ENCODE results near the gene PCSK1N.

PCSK1N gene

GRCh38 chrX:48794911-48795515 lies 40.4 kb downstream of the PCSK1N start:
- DNase-seq (ENCODE audit: insufficient read length) = no peak
- no peak for FAIRE-seq
- TF ChIP-seq POLR2AphosphoS5 (IDR thresholded peaks at IDR 0.05; ENCODE audit: low read depth, low read length) (no peak), TAF1 (IDR thresholded peaks at IDR 0.05; ENCODE audit: borderline replicate concordance, low read depth, low read length) (no peak), POLR2A (IDR thresholded peaks at IDR 0.05; ENCODE audit: low read depth, low read length) (no peak)

- TF ChIP-seq TAF1 (IDR thresholded peaks at IDR 0.05; ENCODE audit: borderline replicate concordance, low read depth, low read length) (no peak), POLR2AphosphoS5 (IDR thresholded peaks at IDR 0.05; ENCODE audit: low read depth, low read length) (no peak), POLR2A (IDR thresholded peaks at IDR 0.05; ENCODE audit: low read depth, low read length) (no peak)
- no peak for FAIRE-seq
- no peak for DNase-seq (ENCODE audit: insufficient read length)
Measured at GRCh38 chrX:48794340-48794910, 41.0 kb downstream of the PCSK1N start.

GRCh38 chrX:48793935-48794334 lies 41.5 kb downstream of the PCSK1N start:
- DNase-seq (ENCODE audit: insufficient read length) (no peak), FAIRE-seq (no peak)
- TF ChIP-seq TAF1 (IDR thresholded peaks at IDR 0.05; ENCODE audit: borderline replicate concordance, low read depth, low read length) (no peak), POLR2A (IDR thresholded peaks at IDR 0.05; ENCODE audit: low read depth, low read length) (no peak), POLR2AphosphoS5 (IDR thresholded peaks at IDR 0.05; ENCODE audit: low read depth, low read length) (no peak)

GRCh38 chrX:48792219-48792618 lies 43.2 kb downstream of the PCSK1N start:
- DNase-seq (ENCODE audit: insufficient read length) = no peak
- no peak for FAIRE-seq
- TF ChIP-seq POLR2A (IDR thresholded peaks at IDR 0.05; ENCODE audit: low read depth, low read length) = no peak
- no peak for TF ChIP-seq TAF1 (IDR thresholded peaks at IDR 0.05; ENCODE audit: borderline replicate concordance, low read depth, low read length)
- TF ChIP-seq POLR2AphosphoS5 (IDR thresholded peaks at IDR 0.05; ENCODE audit: low read depth, low read length) = no peak

GRCh38 chrX:48791063-48791820 lies 44.2 kb downstream of the PCSK1N start:
- TF ChIP-seq POLR2AphosphoS5 (IDR thresholded peaks at IDR 0.05; ENCODE audit: low read depth, low read length) = no peak
- no peak for TF ChIP-seq POLR2A (IDR thresholded peaks at IDR 0.05; ENCODE audit: low read depth, low read length)
- TF ChIP-seq TAF1 (IDR thresholded peaks at IDR 0.05; ENCODE audit: borderline replicate concordance, low read depth, low read length) = no peak
- FAIRE-seq = no peak
- DNase-seq (ENCODE audit: insufficient read length) = no peak

GRCh38 chrX:48790477-48790876 lies 44.9 kb downstream of the PCSK1N start:
- FAIRE-seq = no peak
- TF ChIP-seq TAF1 (IDR thresholded peaks at IDR 0.05; ENCODE audit: borderline replicate concordance, low read depth, low read length) (no peak), POLR2A (IDR thresholded peaks at IDR 0.05; ENCODE audit: low read depth, low read length) (no peak), POLR2AphosphoS5 (IDR thresholded peaks at IDR 0.05; ENCODE audit: low read depth, low read length) (no peak)
- no peak for DNase-seq (ENCODE audit: insufficient read length)

GRCh38 chrX:48789366-48790220 lies 45.8 kb downstream of the PCSK1N start:
- DNase-seq (ENCODE audit: insufficient read length) (no peak), FAIRE-seq (no peak)
- TF ChIP-seq POLR2AphosphoS5 (IDR thresholded peaks at IDR 0.05; ENCODE audit: low read depth, low read length) = no peak

GRCh38 chrX:48787505-48788443 lies 47.6 kb downstream of the PCSK1N start:
- FAIRE-seq = no peak
- no peak for DNase-seq (ENCODE audit: insufficient read length)
- TF ChIP-seq POLR2A (IDR thresholded peaks at IDR 0.05; ENCODE audit: low read depth, low read length) = no peak
- TF ChIP-seq TAF1 (IDR thresholded peaks at IDR 0.05; ENCODE audit: borderline replicate concordance, low read depth, low read length) = no peak
- no peak for TF ChIP-seq POLR2AphosphoS5 (IDR thresholded peaks at IDR 0.05; ENCODE audit: low read depth, low read length)

GRCh38 chrX:48786825-48787504 lies 48.4 kb downstream of the PCSK1N start:
- no peak for DNase-seq (ENCODE audit: insufficient read length)
- TF ChIP-seq POLR2A (IDR thresholded peaks at IDR 0.05; ENCODE audit: low read depth, low read length) = no peak
- TF ChIP-seq TAF1 (IDR thresholded peaks at IDR 0.05; ENCODE audit: borderline replicate concordance, low read depth, low read length) = no peak
- TF ChIP-seq POLR2AphosphoS5 (IDR thresholded peaks at IDR 0.05; ENCODE audit: low read depth, low read length) = no peak
- no peak for FAIRE-seq

GRCh38 chrX:48786341-48786800 lies 49.0 kb downstream of the PCSK1N start, which contains the start of gene GATA1:
Gene GATA1, plus strand, starts transcription at chrX:48786590. Its CDS starts 4,520 bp downstream, at chrX:48791110.
- TF ChIP-seq POLR2AphosphoS5 (IDR thresholded peaks at IDR 0.05; ENCODE audit: low read depth, low read length) (no peak), TAF1 (IDR thresholded peaks at IDR 0.05; ENCODE audit: borderline replicate concordance, low read depth, low read length) (no peak), POLR2A (IDR thresholded peaks at IDR 0.05; ENCODE audit: low read depth, low read length) (no peak)
- FAIRE-seq (no peak), DNase-seq (ENCODE audit: insufficient read length) (no peak)

Data from GM12892 (cell line).